Activated CD8-positive, alpha-beta memory T cell treated with anti-CD3 and anti-CD28 coated beads, Interleukin-2, amount 10 ng/mL, durations not matched to agents 7 days and 5 days (primary cell): Measurements from ENCODE around the gene KCNK7. TPM values are rescaled to one million over a fixed set of nuclear protein-coding genes. Genes with fewer than 3 reads are reported as not detected.
A peak's percentile ranks its signal among the peaks of the same experiment; 100 is the strongest.

Experiments used
- ATAC-seq: fragments of 150-1000 bp; cut with Tn5 transposase; one replicate; pipeline ENCODE4 v1.10.0; 2021; ENCODE audit warnings: moderate library complexity
- CTCF ChIA-PET: fragments of 350-600 bp; sonication (Branson Sonifier 250); formaldehyde crosslinking; loops from one replicate; lab custom pipeline; 2021; ENCODE audit warnings: antibody characterized with exemption; lab: Charles Lee
- DNase-seq: peaks from one replicate; pipeline ENCODE4 v3.0.0-alpha.2; 2020
- H3K27ac Mint-ChIP-seq: one replicate; pipeline ENCODE4 v1.8.0; 2021; ENCODE audit warnings: mild to moderate bottlenecking, mixed read lengths
- H3K27me3 Mint-ChIP-seq: one replicate; pipeline ENCODE4 v1.8.0; 2021; ENCODE audit warnings: mixed read lengths
- H3K36me3 Mint-ChIP-seq: one replicate; pipeline ENCODE4 v1.8.0; 2021; ENCODE audit warnings: mild to moderate bottlenecking, mixed read lengths
- H3K4me1 Mint-ChIP-seq: one replicate; pipeline ENCODE4 v1.8.0; 2021; ENCODE audit warnings: mixed read lengths
- H3K4me3 Mint-ChIP-seq: one replicate; pipeline ENCODE4 v1.8.0; 2021; ENCODE audit warnings: mild to moderate bottlenecking, moderate library complexity, mixed read lengths
- H3K9me3 Mint-ChIP-seq: one replicate; pipeline ENCODE4 v1.8.0; 2022; ENCODE audit warnings: low read depth, mixed read lengths
- total RNA-seq, 2 experiments: library from RNA; stranded (reverse); gene quantifications; one replicate each; pipeline ENCODE4 v1.2.3, GENCODE V29; 2021

KCNK7 gene
- total RNA-seq, 2 experiments from 2014 or later, result 0.80 to 1.1 TPM

DNA sequence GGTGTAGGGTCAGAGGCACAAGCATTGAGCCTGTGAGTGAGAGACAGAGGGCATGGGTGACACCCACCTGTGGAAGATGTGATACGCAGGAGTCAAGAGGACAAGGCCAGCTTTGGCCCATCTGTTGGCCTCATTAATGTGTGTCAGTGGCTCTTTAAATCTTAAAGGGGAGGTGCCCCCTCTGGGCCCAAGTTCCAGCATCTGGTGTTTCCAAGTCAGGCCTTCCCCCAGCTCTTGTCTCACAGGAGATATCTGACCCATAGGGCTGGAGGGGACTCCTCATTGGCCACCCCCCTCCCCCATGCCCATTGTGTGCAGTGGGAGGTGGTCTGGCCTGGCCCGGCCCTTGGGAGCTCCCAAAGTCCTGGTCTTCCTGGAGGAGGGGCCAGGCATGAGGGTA, 8.9 kb downstream of the KCNK7 start:
- CTCF ChIA-PET, result interaction anchor here (0.7 to 12.7 kb wide), 10 partner anchors 9 to 723 kb away, joined by 3 to 209 read pairs (median 7); partner anchors contain the start of genes CAPN1, EHBP1L1, FAM89B and MAP3K11
- no peaks in the 10 kb centered on the region for H3K9me3 Mint-ChIP-seq
- DNase-seq, result no peak
- peak overlapping the region; percentile 60 for H3K27ac Mint-ChIP-seq
- no peak for ATAC-seq
- no peak overlapping the region for H3K4me3 Mint-ChIP-seq
- peaks cover 28% of the 10 kb centered on the region for H3K36me3 Mint-ChIP-seq
- H3K27me3 Mint-ChIP-seq, result no peaks in the 10 kb centered on the region
- H3K4me1 Mint-ChIP-seq, result peaks cover 57% of the 10 kb centered on the region

DNA sequence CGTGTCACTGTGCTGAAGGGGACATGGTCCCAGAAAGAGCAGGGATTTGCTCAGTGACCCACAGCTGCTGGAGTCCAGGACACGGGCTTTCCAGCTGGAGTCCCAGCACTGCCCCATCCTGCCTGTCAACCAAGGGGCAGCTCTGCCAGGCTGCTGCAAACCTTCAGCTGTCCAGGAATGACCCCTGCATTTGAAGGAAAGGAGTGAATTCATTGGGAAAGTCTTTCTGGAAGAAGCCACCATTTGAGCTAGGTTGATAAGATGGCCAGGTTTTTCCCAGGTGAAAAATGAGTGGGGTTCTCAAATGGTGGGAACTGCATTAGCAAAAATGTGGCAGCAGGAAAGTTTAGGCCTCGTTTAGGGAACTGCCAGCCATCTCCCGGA, 9.4 kb downstream of the KCNK7 start:
- CTCF ChIA-PET, result interaction anchor here (0.7 to 12.7 kb wide), 7 partner anchors 8 to 404 kb away, joined by 3 to 209 read pairs (median 8); partner anchors contain the start of genes CAPN1, EHBP1L1, FAM89B and ZNRD2
- H3K4me3 Mint-ChIP-seq, result no peak overlapping the region

DNA sequence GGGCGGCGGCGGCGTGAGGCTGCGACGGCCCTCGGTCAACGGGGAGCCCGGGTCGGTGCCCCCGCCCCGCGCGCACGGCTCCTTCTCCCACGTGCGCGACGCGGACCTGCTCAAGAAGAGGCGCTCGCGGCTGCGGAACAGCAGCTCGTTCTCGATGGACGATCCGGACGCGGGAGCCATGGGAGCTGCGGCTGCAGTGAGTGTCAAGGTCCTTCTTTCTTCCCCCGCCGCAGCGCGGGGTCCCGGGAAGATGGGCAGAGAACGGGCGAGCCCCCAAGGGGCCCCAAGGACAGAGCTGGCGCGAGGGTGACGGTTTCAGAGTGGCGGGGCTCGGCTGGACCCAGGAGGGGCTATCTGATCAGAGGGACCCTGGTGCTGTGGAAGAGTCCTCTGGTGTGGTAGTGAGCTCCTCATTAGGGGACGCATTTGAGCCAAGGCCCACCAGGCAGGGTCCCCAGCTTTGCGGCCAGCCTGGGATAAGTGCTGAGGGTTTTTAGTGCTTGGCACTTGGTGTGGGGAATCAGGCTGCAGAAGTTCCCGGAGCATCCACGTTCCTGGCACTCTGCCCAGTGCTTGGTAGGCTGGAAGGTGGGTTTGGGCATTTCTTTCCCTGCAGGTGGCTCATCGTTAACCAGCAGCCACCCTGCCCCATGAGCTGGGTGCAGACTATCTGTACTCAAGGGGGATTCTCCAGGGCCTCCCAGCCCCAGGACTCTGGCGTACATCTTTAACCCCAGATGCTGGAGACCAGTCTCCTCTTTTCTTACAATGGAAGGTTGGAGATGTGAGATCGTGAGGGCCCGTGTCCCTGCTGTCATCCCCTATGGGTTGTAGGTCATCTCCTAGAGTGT, 10.0 kb downstream of the KCNK7 start:
- H3K36me3 Mint-ChIP-seq, result peaks cover 27% of the 10 kb centered on the region
- no peaks in the 10 kb centered on the region for H3K27me3 Mint-ChIP-seq
- H3K9me3 Mint-ChIP-seq, result no peaks in the 10 kb centered on the region
- peak overlapping the region; percentile 60 for H3K27ac Mint-ChIP-seq
- DNase-seq (no peak), ATAC-seq (no peak)
- no peak overlapping the region for H3K4me3 Mint-ChIP-seq
- CTCF ChIA-PET, result interaction anchor here (0.7 to 12.7 kb wide), 6 partner anchors 8 to 404 kb away, joined by 3 to 209 read pairs (median 76); partner anchors contain the start of genes CAPN1, EHBP1L1, FAM89B and ZNRD2
- peaks cover 57% of the 10 kb centered on the region for H3K4me1 Mint-ChIP-seq

More for the DNA sequence above, 9.4 kb downstream of the KCNK7 start:
- DNase-seq (no peak), ATAC-seq (no peak)
- no peaks in the 10 kb centered on the region for H3K27me3 Mint-ChIP-seq
- peak overlapping the region; percentile 60 for H3K27ac Mint-ChIP-seq
- H3K4me1 Mint-ChIP-seq, result peaks cover 57% of the 10 kb centered on the region
- H3K9me3 Mint-ChIP-seq, result no peaks in the 10 kb centered on the region
- peaks cover 26% of the 10 kb centered on the region for H3K36me3 Mint-ChIP-seq

DNA sequence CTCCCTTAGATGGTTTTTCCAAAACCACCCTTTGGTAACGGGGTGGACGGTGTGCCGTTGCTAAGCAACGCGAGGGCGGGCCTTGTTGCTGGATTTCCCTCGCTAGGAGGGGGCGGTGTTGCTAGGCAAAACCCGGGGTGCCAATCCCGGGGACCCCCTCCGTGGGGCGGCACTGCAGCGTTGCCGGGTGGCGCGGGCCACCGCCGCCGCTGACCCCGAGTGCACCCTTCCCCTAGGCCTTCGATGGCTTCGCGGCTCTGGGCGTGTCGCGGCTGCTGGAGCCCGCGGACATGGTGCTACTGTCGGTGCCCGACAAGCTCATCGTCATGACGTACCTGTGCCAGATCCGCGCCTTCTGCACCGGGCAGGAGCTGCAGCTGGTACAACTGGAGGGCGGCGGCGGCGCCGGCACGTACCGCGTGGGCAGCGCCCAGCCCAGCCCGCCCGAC, 10.9 kb downstream of the KCNK7 start:
- Mint-ChIP-seq H3K4me3 (no peak overlapping the region), H3K27ac (no peak overlapping the region), H3K4me1 (peaks cover 55% of the 10 kb centered on the region), H3K9me3 (no peaks in the 10 kb centered on the region), H3K27me3 (no peaks in the 10 kb centered on the region), H3K36me3 (peaks cover 27% of the 10 kb centered on the region)
- no peak for DNase-seq
- CTCF ChIA-PET, result interaction anchor here (1.0 to 12.7 kb wide), 4 partner anchors 9 to 43 kb away, joined by 6 to 209 read pairs (median 78); partner anchors contain the start of genes FAM89B and ZNRD2
- ATAC-seq, result no peak

DNA sequence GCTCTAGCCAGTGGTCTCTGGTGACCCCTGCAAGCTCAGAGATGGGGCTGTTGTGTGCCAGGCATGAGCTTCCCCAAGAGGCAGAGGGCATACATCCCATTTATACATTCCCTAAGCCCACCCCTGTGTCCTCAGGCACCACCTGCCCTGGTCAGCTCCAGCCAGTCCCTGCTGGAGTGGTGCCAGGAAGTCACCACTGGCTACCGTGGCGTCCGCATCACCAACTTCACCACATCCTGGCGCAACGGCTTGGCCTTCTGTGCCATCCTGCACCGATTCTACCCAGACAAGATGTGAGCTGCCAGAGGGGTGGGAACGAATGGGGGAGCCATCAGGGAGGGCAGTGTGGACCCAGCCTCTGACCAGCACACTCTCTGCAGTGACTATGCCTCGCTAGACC, 11.5 kb downstream of the KCNK7 start:
- CTCF ChIA-PET, result interaction anchor here (1.0 to 12.7 kb wide), 3 partner anchors 10 to 43 kb away, joined by 6 to 209 read pairs (median 12); partner anchors contain the start of gene FAM89B
- ATAC-seq, result no peak
- DNase-seq, result no peak
- Mint-ChIP-seq H3K27me3 (no peaks in the 10 kb centered on the region), H3K4me1 (peaks cover 53% of the 10 kb centered on the region), H3K9me3 (no peaks in the 10 kb centered on the region), H3K4me3 (no peak overlapping the region), H3K27ac (no peak overlapping the region), H3K36me3 (peaks cover 30% of the 10 kb centered on the region)

DNA sequence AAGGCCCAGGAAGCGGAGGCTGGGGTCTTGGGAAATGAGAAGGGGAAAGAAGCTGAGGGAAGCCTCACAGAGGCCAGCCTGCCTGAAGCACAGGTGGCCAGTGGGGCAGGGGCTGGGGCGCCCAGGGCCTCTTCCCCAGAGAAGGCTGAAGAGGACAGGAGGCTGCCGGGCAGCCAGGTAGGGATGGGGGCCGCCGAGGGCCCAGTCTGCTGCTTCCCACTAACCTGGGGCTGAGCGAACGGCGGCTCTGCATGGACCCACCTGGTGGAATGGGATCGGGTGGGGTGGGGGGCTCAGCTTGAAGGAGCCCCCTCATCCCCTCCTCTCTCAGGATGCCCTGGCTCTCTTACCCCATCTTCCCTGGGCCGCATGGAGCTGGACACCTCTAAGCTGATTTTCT, 12.0 kb downstream of the KCNK7 start:
- no peaks in the 10 kb centered on the region for H3K27me3 Mint-ChIP-seq
- H3K4me1 Mint-ChIP-seq, result peaks cover 51% of the 10 kb centered on the region
- H3K9me3 Mint-ChIP-seq, result no peaks in the 10 kb centered on the region
- ATAC-seq, result no peak
- H3K36me3 Mint-ChIP-seq, result peaks cover 31% of the 10 kb centered on the region
- H3K4me3 Mint-ChIP-seq, result no peak overlapping the region
- DNase-seq, result no peak
- CTCF ChIA-PET, result interaction anchor here (1.0 to 3.0 kb wide), 2 partner anchors 11 kb away, joined by 6 to 12 read pairs; partner anchors contain the start of gene FAM89B
- H3K27ac Mint-ChIP-seq, result peak overlapping the region; percentile 48

DNA sequence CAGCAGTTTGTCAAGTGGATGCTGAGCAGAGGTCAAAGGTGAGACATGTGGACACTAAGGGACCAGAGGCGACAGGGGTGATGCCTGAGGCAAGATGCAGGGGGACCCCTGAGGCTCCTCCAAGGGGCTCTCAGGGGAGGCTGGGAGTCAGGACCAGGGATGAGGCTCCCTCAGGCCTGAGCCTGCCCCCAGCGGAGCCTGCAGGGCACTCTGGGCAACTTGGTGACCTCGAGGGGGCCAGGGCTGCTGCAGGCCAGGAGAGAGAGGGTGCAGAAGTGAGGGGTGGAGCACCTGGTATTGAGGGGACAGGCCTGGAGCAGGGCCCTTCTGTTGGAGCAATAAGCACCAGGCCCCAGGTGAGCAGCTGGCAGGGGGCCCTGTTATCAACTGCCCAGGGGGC, 13.7 kb downstream of the KCNK7 start:
- peaks cover 31% of the 10 kb centered on the region for H3K36me3 Mint-ChIP-seq
- H3K9me3 Mint-ChIP-seq, result no peaks in the 10 kb centered on the region
- peaks cover 47% of the 10 kb centered on the region for H3K4me1 Mint-ChIP-seq
- DNase-seq, result no peak
- H3K27me3 Mint-ChIP-seq, result no peaks in the 10 kb centered on the region
- CTCF ChIA-PET, result interaction anchor here (1.0 to 3.0 kb wide), 3 partner anchors 12 to 41 kb away, joined by 3 to 12 read pairs (median 6); no protein-coding TSS in a partner anchor
- no peak for ATAC-seq
- peak overlapping the region; percentile 31 for H3K27ac Mint-ChIP-seq
- no peak overlapping the region for H3K4me3 Mint-ChIP-seq

DNA sequence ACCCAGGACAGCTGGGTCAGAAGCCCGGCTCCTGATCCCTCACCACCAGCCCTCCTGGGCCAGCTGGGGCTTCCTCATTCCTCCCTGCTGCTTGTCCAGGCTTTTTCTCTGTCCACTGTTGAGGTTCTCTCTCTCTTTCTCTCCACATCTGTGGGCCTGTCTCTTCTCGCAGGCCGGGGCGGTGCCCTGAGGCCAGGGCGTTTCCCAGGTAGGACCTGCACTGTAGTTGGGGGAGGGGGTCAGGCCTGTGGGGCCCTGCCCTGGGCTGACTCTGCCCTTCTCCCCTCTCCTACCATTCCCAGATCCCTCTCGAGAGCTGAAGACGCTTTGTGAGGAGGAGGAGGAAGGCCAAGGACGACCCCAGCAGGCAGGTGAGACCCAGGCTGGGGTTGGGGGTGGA, 14.8 kb downstream of the KCNK7 start:
- H3K9me3 Mint-ChIP-seq, result no peaks in the 10 kb centered on the region
- H3K4me3 Mint-ChIP-seq, result no peak overlapping the region
- no peak for DNase-seq
- CTCF ChIA-PET, result interaction anchor here (1.6 to 7.1 kb wide), 2 partner anchors 10 to 40 kb away, joined by 6 to 172 read pairs; partner anchors contain the start of gene KCNK7
- H3K4me1 Mint-ChIP-seq, result peaks cover 35% of the 10 kb centered on the region
- no peak for ATAC-seq
- H3K27ac Mint-ChIP-seq, result no peak overlapping the region
- no peaks in the 10 kb centered on the region for H3K27me3 Mint-ChIP-seq
- peaks cover 28% of the 10 kb centered on the region for H3K36me3 Mint-ChIP-seq

DNA sequence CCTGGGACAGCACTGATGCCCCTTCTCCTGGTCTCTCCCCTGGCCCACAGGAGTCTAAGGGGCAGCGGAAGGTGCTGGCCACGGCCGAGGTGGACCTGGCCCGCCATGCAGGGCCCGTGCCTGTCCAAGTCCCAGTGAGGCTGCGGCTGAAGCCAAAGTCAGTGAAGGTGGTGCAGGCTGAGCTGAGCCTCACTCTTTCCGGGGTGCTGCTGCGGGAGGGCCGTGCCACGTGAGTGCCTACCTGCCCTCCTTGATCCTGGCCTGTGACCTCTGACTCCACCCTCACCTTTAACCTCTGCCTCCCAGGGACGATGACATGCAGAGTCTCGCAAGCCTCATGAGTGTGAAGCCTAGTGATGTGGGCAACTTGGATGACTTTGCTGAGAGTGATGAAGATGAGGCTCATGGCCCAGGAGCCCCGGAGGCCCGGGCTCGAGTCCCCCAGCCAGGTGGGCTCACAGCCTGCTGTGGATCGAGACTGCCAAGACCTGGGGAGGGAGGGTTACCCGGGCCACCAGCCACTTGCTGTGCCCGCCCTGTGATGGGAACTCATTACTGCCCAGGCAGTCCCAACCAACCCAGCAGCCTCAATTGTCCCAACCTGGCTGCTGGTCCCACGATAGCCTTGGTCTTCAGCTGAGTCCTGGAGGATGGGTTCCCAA, 15.4 kb downstream of the KCNK7 start:
- no peak for ATAC-seq
- Mint-ChIP-seq H3K27me3 (no peaks in the 10 kb centered on the region), H3K27ac (no peak overlapping the region), H3K4me3 (no peak overlapping the region), H3K36me3 (peaks cover 28% of the 10 kb centered on the region), H3K4me1 (peaks cover 39% of the 10 kb centered on the region), H3K9me3 (no peaks in the 10 kb centered on the region)
- CTCF ChIA-PET, result interaction anchor here (1.6 to 7.1 kb wide), 2 partner anchors 10 to 39 kb away, joined by 6 to 172 read pairs; partner anchors contain the start of gene KCNK7
- DNase-seq, result no peak

DNA sequence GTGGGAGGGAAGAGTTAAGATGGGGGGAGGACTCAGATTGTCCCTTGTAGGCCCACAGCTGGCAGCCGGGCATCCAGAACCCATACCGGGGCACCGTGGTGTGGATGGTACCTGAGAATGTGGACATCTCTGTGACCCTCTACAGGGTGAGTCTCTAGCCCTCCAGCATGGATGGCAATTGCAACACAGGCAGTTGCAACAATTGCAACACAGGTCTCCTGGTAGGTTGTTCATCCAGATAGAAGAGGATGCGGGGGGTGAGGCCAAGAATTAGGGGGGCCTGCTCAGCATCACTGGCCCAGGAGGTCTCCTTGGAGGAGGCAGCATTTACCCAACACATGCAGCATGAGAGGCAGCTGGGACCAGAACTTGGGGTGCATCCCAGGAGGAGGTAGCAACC, 16.3 kb downstream of the KCNK7 start:
- DNase-seq, result no peak
- H3K4me3 Mint-ChIP-seq, result no peak overlapping the region
- no peaks in the 10 kb centered on the region for H3K27me3 Mint-ChIP-seq
- H3K27ac Mint-ChIP-seq, result peak overlapping the region; percentile 25
- CTCF ChIA-PET, result interaction anchor here (7.1 kb wide), 1 partner anchor 11 kb away, joined by 172 read pairs; the partner anchor contains the start of gene KCNK7
- H3K9me3 Mint-ChIP-seq, result no peaks in the 10 kb centered on the region
- H3K4me1 Mint-ChIP-seq, result peaks cover 42% of the 10 kb centered on the region
- peaks cover 24% of the 10 kb centered on the region for H3K36me3 Mint-ChIP-seq
- ATAC-seq, result no peak

DNA sequence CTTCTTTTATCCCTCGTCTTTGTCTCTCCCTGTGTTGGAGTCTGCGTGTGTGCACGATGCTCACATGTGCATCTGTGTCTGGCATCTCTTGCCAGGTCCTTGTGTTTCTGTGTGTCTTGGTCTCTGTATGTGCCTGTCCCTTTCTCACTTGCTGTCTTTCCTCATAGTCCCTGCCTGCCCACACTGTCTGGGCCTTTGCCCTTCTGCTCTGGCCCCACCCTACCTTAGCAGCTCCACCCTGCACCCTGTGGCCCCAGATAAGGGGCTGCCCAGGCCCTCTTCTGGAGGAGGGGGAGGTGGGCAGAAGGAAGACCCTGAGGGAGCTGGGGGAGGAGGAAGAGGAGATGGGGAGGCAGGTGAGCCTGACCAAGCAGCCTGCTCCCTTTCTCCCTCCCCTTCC, 16.9 kb downstream of the KCNK7 start:
- Mint-ChIP-seq H3K27ac (peak overlapping the region; percentile 39), H3K4me3 (peak overlapping the region; percentile 50)

DNA sequence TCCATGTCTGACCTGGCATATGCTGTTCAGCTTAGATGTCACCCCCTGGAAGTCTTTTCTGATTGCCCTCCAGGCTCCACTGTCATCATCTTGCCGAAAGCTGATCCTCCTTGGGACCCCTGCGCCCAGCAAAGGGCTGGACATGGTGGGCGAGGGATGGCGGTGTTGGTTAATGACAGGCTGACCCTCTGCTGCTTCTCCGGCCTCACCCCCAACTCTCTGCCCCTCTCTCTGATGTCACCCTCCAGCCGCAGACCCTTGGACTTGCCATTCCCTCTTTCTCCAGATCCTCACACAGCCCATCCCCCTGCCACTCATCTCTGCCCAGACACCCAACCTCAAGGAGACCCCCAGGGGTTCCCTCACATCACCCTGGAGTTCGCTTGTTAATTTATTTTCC, 17.5 kb downstream of the KCNK7 start:
- Mint-ChIP-seq H3K36me3 (peaks cover 24% of the 10 kb centered on the region), H3K27me3 (no peaks in the 10 kb centered on the region), H3K9me3 (no peaks in the 10 kb centered on the region), H3K27ac (peak overlapping the region; percentile 65), H3K4me1 (peaks cover 41% of the 10 kb centered on the region), H3K4me3 (peak overlapping the region; percentile 53)
- DNase-seq (no peak), ATAC-seq (no peak)
- CTCF ChIA-PET, result interaction anchor here (3.5 to 7.1 kb wide), 2 partner anchors 12 to 37 kb away, joined by 38 to 172 read pairs; partner anchors contain the start of gene KCNK7

More for the DNA sequence above, 16.9 kb downstream of the KCNK7 start:
- peaks cover 40% of the 10 kb centered on the region for H3K4me1 Mint-ChIP-seq
- DNase-seq (no peak), ATAC-seq (no peak)
- H3K27me3 Mint-ChIP-seq, result no peaks in the 10 kb centered on the region
- CTCF ChIA-PET, result interaction anchor here (7.1 kb wide), 1 partner anchor 12 kb away, joined by 172 read pairs; the partner anchor contains the start of gene KCNK7
- peaks cover 21% of the 10 kb centered on the region for H3K36me3 Mint-ChIP-seq
- no peaks in the 10 kb centered on the region for H3K9me3 Mint-ChIP-seq

DNA sequence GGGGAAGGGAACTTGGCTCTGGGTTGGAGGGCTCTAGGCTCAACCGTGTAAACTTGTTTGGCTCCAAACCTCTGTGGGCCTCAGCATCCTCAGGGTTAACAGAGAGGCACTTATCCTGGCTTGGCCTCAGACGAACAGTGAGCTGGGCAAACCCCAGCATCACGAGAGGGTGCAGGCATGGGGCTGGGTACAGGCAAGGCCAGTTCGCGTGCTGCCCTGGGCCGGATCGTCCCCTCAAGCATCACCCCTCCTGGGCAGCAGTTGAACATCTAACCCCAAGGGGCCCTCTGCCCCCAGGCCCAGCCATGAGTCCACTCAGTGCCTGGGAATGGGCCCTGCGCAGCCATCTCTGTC, 17.9 kb downstream of the KCNK7 start:
- H3K4me3 Mint-ChIP-seq, result peak overlapping the region; percentile 53
- DNase-seq (no peak), ATAC-seq (no peak)
- H3K27ac Mint-ChIP-seq, result peak overlapping the region; percentile 65
- CTCF ChIA-PET, result interaction anchor here (0.9 to 7.1 kb wide), 3 partner anchors 12 to 37 kb away, joined by 3 to 172 read pairs (median 38); partner anchors contain the start of gene KCNK7
- peaks cover 22% of the 10 kb centered on the region for H3K36me3 Mint-ChIP-seq
- H3K4me1 Mint-ChIP-seq, result peaks cover 38% of the 10 kb centered on the region
- H3K9me3 Mint-ChIP-seq, result no peaks in the 10 kb centered on the region
- no peaks in the 10 kb centered on the region for H3K27me3 Mint-ChIP-seq
